GM21515 (cell line): ENCODE measurements around the gene LRRC40.
A peak's percentile ranks its signal among the peaks of the same experiment; 100 is the strongest.
"Not testable (repeated sequence)": the region's sequence is repeated elsewhere in the genome, so short reads cannot be mapped to it uniquely, and the experiment has no call there.

ENCODE experiments used
- ATAC-seq: cut with Tn5 transposase; IDR thresholded peaks from one replicate; pipeline ENCODE4 v1.9.1; 2021; ENCODE audit not compliant: unreplicated experiment

LRRC40 gene

GRCh38 chr1:70205434-70206118 is at the start of gene LRRC40:
Gene LRRC40, minus strand, starts transcription at chr1:70205579. Its CDS starts 39 bp downstream, at chr1:70205540.
- ATAC-seq, result peak; percentile 86

GRCh38 chr1:70248729-70249128 is 43.4 kb upstream of the LRRC40 start:
- ATAC-seq, result no peak

- ATAC-seq, result no peak
Measured at GRCh38 chr1:70247768-70248167, 42.4 kb upstream of the LRRC40 start.

GRCh38 chr1:70247122-70247521 is 41.7 kb upstream of the LRRC40 start:
- ATAC-seq, result no peak

GRCh38 chr1:70239940-70240339 is 34.6 kb upstream of the LRRC40 start:
- ATAC-seq, result no peak

- no peak for ATAC-seq
Measured at GRCh38 chr1:70234733-70235132, 29.4 kb upstream of the LRRC40 start.

- no peak for ATAC-seq
Measured at GRCh38 chr1:70231475-70231874, 26.1 kb upstream of the LRRC40 start.

GRCh38 chr1:70228670-70229069 is 23.3 kb upstream of the LRRC40 start:
- no peak for ATAC-seq

- peak; percentile 51 for ATAC-seq
Measured at GRCh38 chr1:70227439-70227838, 22.1 kb upstream of the LRRC40 start.

GRCh38 chr1:70224954-70225353 is 19.6 kb upstream of the LRRC40 start:
- no peak for ATAC-seq

GRCh38 chr1:70222716-70223235 is 17.4 kb upstream of the LRRC40 start:
- ATAC-seq, result no peak

GRCh38 chr1:70221238-70222121 is 16.1 kb upstream of the LRRC40 start, which contains the start of gene SRSF11:
Gene SRSF11, plus strand, starts transcription at chr1:70221380. Its CDS starts 257 bp downstream, at chr1:70221637.
- peak; percentile 93 for ATAC-seq

GRCh38 chr1:70220517-70221237 is 15.3 kb upstream of the LRRC40 start:
- ATAC-seq, result peak; percentile 5

- no peak for ATAC-seq
Measured at GRCh38 chr1:70220015-70220414, 14.6 kb upstream of the LRRC40 start.

- no peak for ATAC-seq
Measured at GRCh38 chr1:70211541-70211940, 6.2 kb upstream of the LRRC40 start.

- ATAC-seq, result no peak
Measured at GRCh38 chr1:70210820-70211219, 5.4 kb upstream of the LRRC40 start.

GRCh38 chr1:70208292-70208691 is 2.9 kb upstream of the LRRC40 start:
- no peak for ATAC-seq

- ATAC-seq, result no peak
Measured at GRCh38 chr1:70207492-70207891, 2.1 kb upstream of the LRRC40 start.

- ATAC-seq, result not testable (repeated sequence)
Measured at GRCh38 chr1:70206833-70207232, 1.5 kb upstream of the LRRC40 start.

- ATAC-seq, result peak; percentile 36
Measured at GRCh38 chr1:70205071-70205433, 327 bp downstream of the LRRC40 start.

- no peak for ATAC-seq
Measured at GRCh38 chr1:70204600-70204999, 779 bp downstream of the LRRC40 start.
